MM.1S (cell line): Measurements from ENCODE around the gene GDPD3.

Source experiments
- EZH2 ChIP-seq: fragments of 300-600 bp; sonication (generic); optimal IDR thresholded peaks from 2 replicates; pipeline ENCODE3; 2017; ENCODE audit warnings: low read depth, mild to moderate bottlenecking, antibody characterized with exemption, low read length, mixed read lengths
- EZH2phosphoT487 ChIP-seq: fragments of 300-600 bp; sonication (generic); IDR thresholded peaks from 2 replicates; pipeline ENCODE4 v1.6.1; 2018; ENCODE audit warnings: antibody characterized with exemption, low read length
- TF ChIP-seq, protein P1 (sequence below): fragments of 300-600 bp; sonication (generic); IDR thresholded peaks from 2 replicates; pipeline ENCODE4 v1.5.1; 2016; ENCODE audit warnings: antibody characterized with exemption, low read length, mixed read lengths

- TF ChIP-seq, protein P1, sequence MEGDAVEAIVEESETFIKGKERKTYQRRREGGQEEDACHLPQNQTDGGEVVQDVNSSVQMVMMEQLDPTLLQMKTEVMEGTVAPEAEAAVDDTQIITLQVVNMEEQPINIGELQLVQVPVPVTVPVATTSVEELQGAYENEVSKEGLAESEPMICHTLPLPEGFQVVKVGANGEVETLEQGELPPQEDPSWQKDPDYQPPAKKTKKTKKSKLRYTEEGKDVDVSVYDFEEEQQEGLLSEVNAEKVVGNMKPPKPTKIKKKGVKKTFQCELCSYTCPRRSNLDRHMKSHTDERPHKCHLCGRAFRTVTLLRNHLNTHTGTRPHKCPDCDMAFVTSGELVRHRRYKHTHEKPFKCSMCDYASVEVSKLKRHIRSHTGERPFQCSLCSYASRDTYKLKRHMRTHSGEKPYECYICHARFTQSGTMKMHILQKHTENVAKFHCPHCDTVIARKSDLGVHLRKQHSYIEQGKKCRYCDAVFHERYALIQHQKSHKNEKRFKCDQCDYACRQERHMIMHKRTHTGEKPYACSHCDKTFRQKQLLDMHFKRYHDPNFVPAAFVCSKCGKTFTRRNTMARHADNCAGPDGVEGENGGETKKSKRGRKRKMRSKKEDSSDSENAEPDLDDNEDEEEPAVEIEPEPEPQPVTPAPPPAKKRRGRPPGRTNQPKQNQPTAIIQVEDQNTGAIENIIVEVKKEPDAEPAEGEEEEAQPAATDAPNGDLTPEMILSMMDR, result peak; percentile 70
- TF ChIP-seq EZH2phosphoT487, result no peak
- TF ChIP-seq EZH2, result no peak
Observed at GRCh38 chr16:30112197-30113030, 923 bp downstream of the GDPD3 start.
